SKM-1 (cell line): ENCODE data around the gene TOM1L2.
"Not testable (repeated sequence)": the region's sequence is repeated elsewhere in the genome, so short reads cannot be mapped to it uniquely, and the experiment has no call there.

ENCODE experiments used
- DNase-seq: peaks from one replicate; lab custom pipeline; 2025; ENCODE audit not compliant: unreplicated experiment; lab: John Stamatoyannopoulos, UW

Gene TOM1L2

GRCh38 chr17:17971431-17972125 is 622 bp downstream of the TOM1L2 start:
- DNase-seq = no peak

- DNase-seq = no peak
These were observed 1.3 kb downstream of the TOM1L2 start for GRCh38 chr17:17970699-17971430.

GRCh38 chr17:17966399-17966798 is 5.8 kb downstream of the TOM1L2 start:
- no peak for DNase-seq

GRCh38 chr17:17965152-17965721 is 7.0 kb downstream of the TOM1L2 start:
- no peak for DNase-seq

- DNase-seq = no peak
These were observed 7.5 kb downstream of the TOM1L2 start for GRCh38 chr17:17964710-17965109.

- DNase-seq = no peak
These were observed 8.3 kb downstream of the TOM1L2 start for GRCh38 chr17:17963694-17964436.

GRCh38 chr17:17963066-17963465 is 9.1 kb downstream of the TOM1L2 start:
- DNase-seq = no peak

- DNase-seq = no peak
These were observed 11.6 kb downstream of the TOM1L2 start for GRCh38 chr17:17960500-17961030.

- DNase-seq = no peak
These were observed 12.5 kb downstream of the TOM1L2 start for GRCh38 chr17:17959520-17960361.

GRCh38 chr17:17958982-17959381 is 13.2 kb downstream of the TOM1L2 start:
- DNase-seq = no peak

GRCh38 chr17:17957584-17957916 is 14.7 kb downstream of the TOM1L2 start:
- DNase-seq = no peak

- DNase-seq = not testable (repeated sequence)
These were observed 16.3 kb downstream of the TOM1L2 start for GRCh38 chr17:17955790-17956341.

GRCh38 chr17:17954079-17954478 is 18.1 kb downstream of the TOM1L2 start:
- DNase-seq = no peak

GRCh38 chr17:17952691-17953090 is 19.5 kb downstream of the TOM1L2 start:
- no peak for DNase-seq

GRCh38 chr17:17951524-17951923 is 20.7 kb downstream of the TOM1L2 start:
- DNase-seq = no peak

- no peak for DNase-seq
These were observed 21.4 kb downstream of the TOM1L2 start for GRCh38 chr17:17950806-17951205.

- DNase-seq = no peak
These were observed 21.9 kb downstream of the TOM1L2 start for GRCh38 chr17:17950347-17950746.

- DNase-seq = no peak
These were observed 24.2 kb downstream of the TOM1L2 start for GRCh38 chr17:17947966-17948365.

GRCh38 chr17:17947309-17947708 is 24.9 kb downstream of the TOM1L2 start:
- no peak for DNase-seq

- DNase-seq = no peak
These were observed 26.1 kb downstream of the TOM1L2 start for GRCh38 chr17:17946093-17946492.
